Ovary (tissue), 3 donors: ENCODE measurements around the gene SMPD1.

Source experiments
- CTCF ChIP-seq, 3 donors: fragments of 450-650 bp in 2 of 3; fragments of 200-600 bp in 1 of 3; IDR thresholded peaks; one replicate each; pipeline versions ENCODE4 v1.5.1 to v1.8.0; 2016 to 2022; ENCODE audit warnings: antibody characterized with exemption in 3 of 3, mild to moderate bottlenecking in 1 of 3
- EP300 ChIP-seq: sonication (generic); formaldehyde crosslinking; IDR thresholded peaks from one replicate; pipeline ENCODE4 v1.6.1; 2017; ENCODE audit warnings: antibody characterized with exemption
- POLR2A ChIP-seq: fragments of 450-650 bp; IDR thresholded peaks from one replicate; pipeline ENCODE4 v1.6.1; 2017; ENCODE audit warnings: antibody characterized with exemption, mild to moderate bottlenecking, moderate library complexity
- donor health status: DM: no; HTN: no; CAD: no.

- TF ChIP-seq CTCF (IDR thresholded peaks at IDR 0.05) (no peak), EP300 (no peak), POLR2A (no peak)
Observed at GRCh38 chr11:6385046-6385777, 5.1 kb upstream of the SMPD1 start.
